Sigmoid colon (tissue), 7 donors: ENCODE results near the gene CENATAC. TPM values are rescaled to one million over a fixed set of nuclear protein-coding genes. Genes with fewer than 3 reads are reported as not detected.

Experiments used
- DNase-seq: peaks from one replicate; pipeline ENCODE4 v3.0.0-alpha.2; 2019
- H3K27ac ChIP-seq, 4 donors: fragments of 200-600 bp; sonication (generic); one replicate each; pipeline ENCODE4 v1.5.1; 2016 to 2019; ENCODE audit warnings: mild to moderate bottlenecking in 1 of 4
- H3K27me3 ChIP-seq, 3 donors: fragments of 200-600 bp; sonication (generic); one replicate each; pipeline ENCODE4 v1.5.1; 2019; ENCODE audit warnings: mild to moderate bottlenecking in 1 of 3
- H3K36me3 ChIP-seq, 4 donors: fragments of 200-600 bp; sonication (generic); one replicate each; pipeline ENCODE4 v1.5.1; 2016 to 2019
- H3K4me1 ChIP-seq, 4 donors: fragments of 200-600 bp; sonication (generic); one replicate each; pipeline ENCODE4 v1.5.1; 2017 to 2019
- H3K4me3 ChIP-seq, 4 donors: fragments of 200-600 bp; sonication (generic); one replicate each; pipeline ENCODE4 v1.5.1; 2017 to 2019; ENCODE audit warnings: mild to moderate bottlenecking in 2 of 4, moderate library complexity in 1 of 4
- H3K9me3 ChIP-seq, 4 donors: fragments of 200-600 bp in 3 of 4; sonication (generic) in 3 of 4; one replicate each; pipeline versions ENCODE4 v1.5.1 to v1.6.1; 2013 to 2019
- EP300 ChIP-seq, 4 donors: sonication (generic); formaldehyde crosslinking; IDR thresholded peaks; one replicate each; pipeline ENCODE4 v1.6.1; 2017; ENCODE audit warnings: antibody characterized with exemption in 4 of 4
- POLR2A ChIP-seq, 2 donors: fragments of 450-650 bp; IDR thresholded peaks; one replicate each; pipeline ENCODE4 v1.6.1; 2016; ENCODE audit warnings: antibody characterized with exemption in 2 of 2, mild to moderate bottlenecking in 2 of 2, moderate library complexity in 2 of 2
- POLR2AphosphoS5 ChIP-seq, 4 donors: sonication (generic); formaldehyde crosslinking; IDR thresholded peaks; one replicate each; pipeline ENCODE4 v1.6.1; 2017; ENCODE audit warnings: antibody characterized with exemption in 4 of 4
- WGBS, 2 donors: extraction: QIAGEN DNeasy Blood & Tissue Kit; methylation state at CpG; one replicate each; pipeline ENCODE4 v1.1.7; 2013; 5-methylcytosine and 5-hydroxymethylcytosine counted together
- intact Hi-C: fragments of 100-400 bp; cut with DNase I; formaldehyde crosslinking; loops from one replicate; pipeline ENCODE4 v1.15.1; 2023
- polyA plus RNA-seq, 3 donors: library from polyadenylated mRNA; stranded (reverse); fragments of 200-250 nt; gene quantifications; one replicate each; pipeline ENCODE4 v1.2.3, GENCODE V29; 2013
- total RNA-seq, 4 donors: library from RNA; depleted of rRNA; stranded (reverse); fragments of >200 nt; gene quantifications; one replicate each; pipeline ENCODE4 v1.1.0, GENCODE V29; 2016
- TF ChIP-seq, protein P1 (sequence below), 4 experiments: fragments of 450-650 bp in 3 of 4; fragments of 200-600 bp in 1 of 4; IDR thresholded peaks; one replicate each; pipeline ENCODE4 v1.5.1; 2016 to 2019; ENCODE audit warnings: antibody characterized with exemption in 4 of 4, mild to moderate bottlenecking in 3 of 4, moderate library complexity in 2 of 4
- donor health status: healthy with polysubstance abuse.
- donor health status: Bipolar disorder and iron deficiency.
- donor health status: healthy.

Gene CENATAC
- total and polyA plus RNA-seq, 7 donors, result 5.3 to 60.5 (median 29.6) TPM

GRCh38 chr11:119042927-119043326 lies 45.0 kb downstream of the CENATAC start:
- no peaks in the 10 kb centered on the region for H3K4me1 ChIP-seq
- no peak for DNase-seq
- intact Hi-C loops, result no loop called here
- no peak overlapping the region for H3K4me3 ChIP-seq
- H3K27me3 ChIP-seq, result no peaks in the 10 kb centered on the region
- TF ChIP-seq POLR2A (IDR thresholded peaks at IDR 0.05), result no peak
- TF ChIP-seq EP300 (IDR thresholded peaks at IDR 0.05), result no peak
- TF ChIP-seq, protein P1, sequence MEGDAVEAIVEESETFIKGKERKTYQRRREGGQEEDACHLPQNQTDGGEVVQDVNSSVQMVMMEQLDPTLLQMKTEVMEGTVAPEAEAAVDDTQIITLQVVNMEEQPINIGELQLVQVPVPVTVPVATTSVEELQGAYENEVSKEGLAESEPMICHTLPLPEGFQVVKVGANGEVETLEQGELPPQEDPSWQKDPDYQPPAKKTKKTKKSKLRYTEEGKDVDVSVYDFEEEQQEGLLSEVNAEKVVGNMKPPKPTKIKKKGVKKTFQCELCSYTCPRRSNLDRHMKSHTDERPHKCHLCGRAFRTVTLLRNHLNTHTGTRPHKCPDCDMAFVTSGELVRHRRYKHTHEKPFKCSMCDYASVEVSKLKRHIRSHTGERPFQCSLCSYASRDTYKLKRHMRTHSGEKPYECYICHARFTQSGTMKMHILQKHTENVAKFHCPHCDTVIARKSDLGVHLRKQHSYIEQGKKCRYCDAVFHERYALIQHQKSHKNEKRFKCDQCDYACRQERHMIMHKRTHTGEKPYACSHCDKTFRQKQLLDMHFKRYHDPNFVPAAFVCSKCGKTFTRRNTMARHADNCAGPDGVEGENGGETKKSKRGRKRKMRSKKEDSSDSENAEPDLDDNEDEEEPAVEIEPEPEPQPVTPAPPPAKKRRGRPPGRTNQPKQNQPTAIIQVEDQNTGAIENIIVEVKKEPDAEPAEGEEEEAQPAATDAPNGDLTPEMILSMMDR (IDR thresholded peaks at IDR 0.05), result no peak
- no peak for TF ChIP-seq POLR2AphosphoS5 (IDR thresholded peaks at IDR 0.05)
- peaks cover under 1 to 34% (median 17%) of the 10 kb centered on the region in 4 donors for H3K36me3 ChIP-seq
- WGBS, 2 donors, result 90 to 95% methylated on average over 9 of the region's 9 CpGs
- no peaks in the 10 kb centered on the region for H3K9me3 ChIP-seq
- no peak overlapping the region for H3K27ac ChIP-seq

DNA sequence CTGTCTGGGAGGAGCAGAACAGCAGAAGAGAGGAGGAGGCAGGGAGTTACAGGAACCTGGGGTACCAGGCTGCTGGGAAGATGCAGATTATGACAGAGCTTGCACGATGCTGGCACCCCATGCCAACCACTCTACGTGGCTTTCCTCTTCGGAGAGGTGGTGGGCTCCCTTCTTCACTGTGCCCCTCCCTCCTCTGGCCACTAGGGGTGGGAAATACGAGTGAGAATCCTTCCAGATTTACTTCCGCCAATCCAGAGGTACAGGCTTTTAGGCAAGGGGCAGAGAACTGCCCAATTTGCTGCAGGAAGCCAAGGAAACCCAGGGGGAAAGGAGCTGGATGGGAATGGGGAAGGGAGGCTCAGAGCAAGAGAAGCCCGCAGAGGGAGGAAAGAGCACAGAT lies 46.8 kb downstream of the CENATAC start:
- WGBS, 2 donors, result 80 to 86% methylated on average over 6 of the region's 6 CpGs
- H3K4me1 ChIP-seq, result no peaks in the 10 kb centered on the region
- H3K36me3 ChIP-seq, result peaks cover 18 to 52% (median 33%) of the 10 kb centered on the region in 4 donors

DNA sequence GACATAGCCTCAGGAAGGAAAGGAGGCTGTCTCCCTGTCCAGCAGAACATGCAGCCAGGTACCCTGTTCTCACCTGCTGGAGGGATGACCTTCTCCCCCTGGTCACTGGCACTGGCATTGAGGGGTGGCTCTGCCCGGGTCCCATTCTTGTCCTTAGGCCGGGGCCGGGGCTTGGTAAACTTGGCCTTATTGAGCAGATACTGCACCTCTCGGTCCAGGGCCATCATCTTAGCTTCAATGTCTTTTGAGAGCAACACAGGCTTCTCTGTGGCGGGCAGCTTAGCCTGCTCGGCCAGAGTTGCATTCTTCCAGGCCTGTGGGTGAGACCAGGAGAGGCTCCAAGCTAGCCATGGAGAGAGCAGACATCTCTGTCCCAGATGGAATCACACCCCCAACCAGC lies 48.6 kb downstream of the CENATAC start:
- Histone ChIP-seq H3K4me3 (no peak overlapping the region), H3K4me1 (no peaks in the 10 kb centered on the region), H3K36me3 (peaks cover 24 to 70% (median 49%) of the 10 kb centered on the region in 4 donors), H3K27ac (no peak overlapping the region), H3K27me3 (no peaks in the 10 kb centered on the region), H3K9me3 (no peaks in the 10 kb centered on the region)
- 97% methylated on average over 6 of the region's 6 CpGs for WGBS, 2 donors
- TF ChIP-seq POLR2A (IDR thresholded peaks at IDR 0.05) (no peak), EP300 (IDR thresholded peaks at IDR 0.05) (no peak), POLR2AphosphoS5 (IDR thresholded peaks at IDR 0.05) (no peak)
- TF ChIP-seq, protein P1 (IDR thresholded peaks at IDR 0.05), result no peak
- no peak for DNase-seq
- intact Hi-C loops, result no loop called here

More for the DNA sequence above, 46.8 kb downstream of the CENATAC start:
- no peak for TF ChIP-seq POLR2AphosphoS5 (IDR thresholded peaks at IDR 0.05)
- no peak for TF ChIP-seq EP300 (IDR thresholded peaks at IDR 0.05)
- TF ChIP-seq, protein P1 (IDR thresholded peaks at IDR 0.05), result no peak
- no peak for TF ChIP-seq POLR2A (IDR thresholded peaks at IDR 0.05)
- Histone ChIP-seq H3K27me3 (no peaks in the 10 kb centered on the region), H3K4me3 (no peak overlapping the region), H3K9me3 (no peaks in the 10 kb centered on the region), H3K27ac (no peak overlapping the region)
- intact Hi-C loops, result no loop called here
- no peak for DNase-seq

DNA sequence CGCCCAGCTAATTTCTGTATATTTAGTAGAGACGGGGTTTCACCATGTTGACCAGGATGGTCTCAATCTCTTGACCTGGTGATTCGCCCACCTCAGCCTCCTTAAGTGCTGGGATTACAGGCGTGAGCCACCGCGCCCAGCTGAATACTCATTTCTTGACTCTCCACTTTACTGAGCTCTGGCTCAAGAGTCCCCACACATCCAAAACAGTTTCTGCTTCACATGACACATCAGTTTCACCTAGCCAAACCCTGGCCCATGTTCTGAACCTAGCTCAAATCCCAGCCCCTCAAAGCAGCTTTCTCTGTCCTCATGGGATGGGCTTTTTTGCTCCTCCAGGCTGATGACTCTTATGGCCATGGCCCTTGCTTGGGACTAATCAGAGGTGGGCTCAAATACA lies 49.3 kb downstream of the CENATAC start:
- intact Hi-C loops, result no loop called here
- H3K4me1 ChIP-seq, result no peaks in the 10 kb centered on the region
- WGBS, 2 donors, result 86% methylated on average over 6 of the region's 6 CpGs
- H3K27ac ChIP-seq, result no peak overlapping the region
- peaks cover 26 to 77% (median 55%) of the 10 kb centered on the region in 4 donors for H3K36me3 ChIP-seq
- no peak for DNase-seq
- H3K4me3 ChIP-seq, result no peak overlapping the region
- no peaks in the 10 kb centered on the region for H3K27me3 ChIP-seq
- H3K9me3 ChIP-seq, result no peaks in the 10 kb centered on the region
- TF ChIP-seq POLR2A (IDR thresholded peaks at IDR 0.05) (no peak), EP300 (IDR thresholded peaks at IDR 0.05) (no peak), POLR2AphosphoS5 (IDR thresholded peaks at IDR 0.05) (no peak)

- 95% methylated on average over 9 of the region's 9 CpGs for WGBS, 2 donors
- TF ChIP-seq EP300 (IDR thresholded peaks at IDR 0.05), result no peak
- Histone ChIP-seq H3K9me3 (no peaks in the 10 kb centered on the region), H3K27ac (no peak overlapping the region), H3K4me3 (no peak overlapping the region), H3K36me3 (peaks cover 33 to 91% (median 64%) of the 10 kb centered on the region in 4 donors), H3K4me1 (no peaks in the 10 kb centered on the region), H3K27me3 (no peaks in the 10 kb centered on the region)
- DNase-seq, result no peak
- intact Hi-C loops, result no loop called here
Observed at GRCh38 chr11:119048644-119049043, 50.7 kb downstream of the CENATAC start.

DNA sequence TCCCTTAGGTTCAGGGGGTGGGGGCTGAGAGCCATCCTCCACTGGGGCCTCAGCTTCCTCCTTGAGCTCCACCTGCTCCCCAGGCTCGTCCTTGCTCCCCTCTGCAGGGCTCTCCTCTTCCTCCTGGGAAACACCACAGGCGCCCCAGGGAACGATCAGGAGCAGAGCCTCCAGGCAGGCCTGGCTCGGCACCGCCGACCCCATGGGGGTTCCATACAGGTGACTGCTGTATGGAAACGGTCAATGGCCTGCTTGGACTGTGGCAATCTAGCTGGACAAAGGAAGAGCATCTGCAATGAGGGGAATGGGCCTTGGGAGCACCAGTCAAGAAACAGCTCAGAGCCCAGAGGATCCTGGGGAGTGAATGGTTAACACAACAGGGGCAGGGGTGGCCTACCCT lies 51.1 kb downstream of the CENATAC start:
- no peak for DNase-seq
- Histone ChIP-seq H3K9me3 (no peaks in the 10 kb centered on the region), H3K27me3 (no peaks in the 10 kb centered on the region), H3K27ac (no peak overlapping the region), H3K36me3 (peaks cover 33 to 96% (median 68%) of the 10 kb centered on the region in 4 donors), H3K4me3 (no peak overlapping the region), H3K4me1 (no peaks in the 10 kb centered on the region)
- intact Hi-C loops, result no loop called here
- no peak for TF ChIP-seq POLR2A (IDR thresholded peaks at IDR 0.05)
- 93 to 95% methylated on average over 7 of the region's 7 CpGs for WGBS, 2 donors
